ENCODE results near the gene SOS1.

DNA sequence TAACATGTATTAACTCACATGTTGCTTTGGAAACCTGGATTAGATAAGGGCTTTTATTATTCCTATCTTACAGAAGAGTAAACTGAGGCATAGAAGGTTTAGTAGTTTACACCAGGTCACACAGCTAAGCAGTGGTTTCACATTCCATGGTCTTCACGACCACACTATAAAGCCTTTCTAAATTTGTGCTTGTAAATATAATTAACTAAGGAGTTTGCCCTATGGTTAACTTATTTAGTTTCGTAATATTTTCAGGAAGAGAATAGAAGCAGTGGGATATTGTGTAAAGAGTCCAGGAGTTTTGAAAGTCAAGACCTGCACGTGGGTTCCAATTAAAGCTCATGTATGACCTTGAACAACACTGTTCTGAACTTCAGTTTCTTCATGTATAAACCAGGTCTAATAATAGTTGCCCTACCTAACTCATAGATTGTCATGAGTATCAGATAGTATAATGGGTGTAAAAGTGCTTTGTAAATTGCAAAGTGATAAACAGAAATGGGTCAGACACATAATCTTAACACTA lies 19.5 kb upstream of the SOS1 start:
- TF ChIP-seq FOXK2 (IDR thresholded peaks at IDR 0.05) (no peak), ARNT (IDR thresholded peaks at IDR 0.05) (no peak), CTBP1 (IDR thresholded peaks at IDR 0.05; ENCODE audit: borderline replicate concordance) (no peak), LEF1 (IDR thresholded peaks at IDR 0.05; ENCODE audit: borderline replicate concordance) (no peak), SUZ12 (IDR thresholded peaks at IDR 0.05) (no peak), NFRKB (IDR thresholded peaks at IDR 0.05) (no peak), FOXM1 (IDR thresholded peaks at IDR 0.05; ENCODE audit: borderline replicate concordance) (no peak), BHLHE40 (IDR thresholded peaks at IDR 0.05; ENCODE audit: borderline replicate concordance) (no peak), SP1 (IDR thresholded peaks at IDR 0.05) (no peak), TARDBP (IDR thresholded peaks at IDR 0.05) (no peak), FOXA1 (IDR thresholded peaks at IDR 0.05) (no peak), HDGF (IDR thresholded peaks at IDR 0.05; ENCODE audit: borderline replicate concordance) (no peak)
- TF ChIP-seq, protein P1, sequence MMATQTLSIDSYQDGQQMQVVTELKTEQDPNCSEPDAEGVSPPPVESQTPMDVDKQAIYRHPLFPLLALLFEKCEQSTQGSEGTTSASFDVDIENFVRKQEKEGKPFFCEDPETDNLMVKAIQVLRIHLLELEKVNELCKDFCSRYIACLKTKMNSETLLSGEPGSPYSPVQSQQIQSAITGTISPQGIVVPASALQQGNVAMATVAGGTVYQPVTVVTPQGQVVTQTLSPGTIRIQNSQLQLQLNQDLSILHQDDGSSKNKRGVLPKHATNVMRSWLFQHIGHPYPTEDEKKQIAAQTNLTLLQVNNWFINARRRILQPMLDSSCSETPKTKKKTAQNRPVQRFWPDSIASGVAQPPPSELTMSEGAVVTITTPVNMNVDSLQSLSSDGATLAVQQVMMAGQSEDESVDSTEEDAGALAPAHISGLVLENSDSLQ (IDR thresholded peaks at IDR 0.05) = no peak

Measured in HEK293T (cell line).